C4-2B (cell line): ENCODE measurements around the gene AMY2B.

Experiments used
- ZFX ChIP-seq: fragments of 450-650 bp; IDR thresholded peaks from 2 replicates; pipeline ENCODE4 v1.6.1; 2017
- TF ChIP-seq, protein P1 (sequence below): fragments of 450-650 bp; conservative IDR thresholded peaks from 2 replicates; pipeline ENCODE4 v1.5.1; 2017; ENCODE audit warnings: mild to moderate bottlenecking

DNA sequence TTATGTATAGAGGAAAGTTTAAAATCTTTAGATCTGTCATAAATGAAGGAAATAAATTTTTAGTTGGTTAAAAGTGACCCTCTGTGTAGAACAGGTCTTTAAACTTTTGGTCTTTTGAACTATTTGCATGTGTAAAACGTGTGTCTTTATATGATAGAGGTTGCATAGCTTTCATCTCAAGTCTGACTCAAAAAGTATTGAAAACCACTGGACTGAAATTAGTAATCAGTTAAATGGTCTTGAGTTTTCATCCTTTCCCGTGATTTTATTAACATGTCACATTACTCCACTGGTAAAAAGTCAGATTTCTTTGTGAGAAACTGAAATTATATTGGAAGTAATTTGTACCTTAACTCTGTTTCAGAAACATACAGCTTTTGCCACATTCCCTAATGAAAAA, 44.1 kb upstream of the AMY2B start:
- TF ChIP-seq, protein P1, sequence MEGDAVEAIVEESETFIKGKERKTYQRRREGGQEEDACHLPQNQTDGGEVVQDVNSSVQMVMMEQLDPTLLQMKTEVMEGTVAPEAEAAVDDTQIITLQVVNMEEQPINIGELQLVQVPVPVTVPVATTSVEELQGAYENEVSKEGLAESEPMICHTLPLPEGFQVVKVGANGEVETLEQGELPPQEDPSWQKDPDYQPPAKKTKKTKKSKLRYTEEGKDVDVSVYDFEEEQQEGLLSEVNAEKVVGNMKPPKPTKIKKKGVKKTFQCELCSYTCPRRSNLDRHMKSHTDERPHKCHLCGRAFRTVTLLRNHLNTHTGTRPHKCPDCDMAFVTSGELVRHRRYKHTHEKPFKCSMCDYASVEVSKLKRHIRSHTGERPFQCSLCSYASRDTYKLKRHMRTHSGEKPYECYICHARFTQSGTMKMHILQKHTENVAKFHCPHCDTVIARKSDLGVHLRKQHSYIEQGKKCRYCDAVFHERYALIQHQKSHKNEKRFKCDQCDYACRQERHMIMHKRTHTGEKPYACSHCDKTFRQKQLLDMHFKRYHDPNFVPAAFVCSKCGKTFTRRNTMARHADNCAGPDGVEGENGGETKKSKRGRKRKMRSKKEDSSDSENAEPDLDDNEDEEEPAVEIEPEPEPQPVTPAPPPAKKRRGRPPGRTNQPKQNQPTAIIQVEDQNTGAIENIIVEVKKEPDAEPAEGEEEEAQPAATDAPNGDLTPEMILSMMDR = no peak
- TF ChIP-seq ZFX = no peak
